ENCODE data around the gene CDC14A.
A peak's percentile ranks its signal among the peaks of the same experiment; 100 is the strongest.
"Not testable (repeated sequence)": the region's sequence is repeated elsewhere in the genome, so short reads cannot be mapped to it uniquely, and the experiment has no call there.

CDC14A gene

GRCh38 chr1:100352267-100353070 lies at the start of gene CDC14A:
TSS of gene CDC14A (plus strand) at chr1:100352506. CDS start at chr1:100352955, 449 bp downstream.
- peak; percentile 95 for DNase-seq (ENCODE audit: low spot score)

GRCh38 chr1:100302739-100303138 lies 49.6 kb upstream of the CDC14A start:
- DNase-seq (ENCODE audit: low spot score) = no peak

- no peak for DNase-seq (ENCODE audit: low spot score)
These were observed 48.1 kb upstream of the CDC14A start for GRCh38 chr1:100304227-100304626.

- DNase-seq (ENCODE audit: low spot score) = no peak
These were observed 47.4 kb upstream of the CDC14A start for GRCh38 chr1:100304921-100305320.

- DNase-seq (ENCODE audit: low spot score) = no peak
These were observed 46.4 kb upstream of the CDC14A start for GRCh38 chr1:100305954-100306353.

- no peak for DNase-seq (ENCODE audit: low spot score)
These were observed 45.5 kb upstream of the CDC14A start for GRCh38 chr1:100306735-100307313.

- no peak for DNase-seq (ENCODE audit: low spot score)
These were observed 43.5 kb upstream of the CDC14A start for GRCh38 chr1:100308777-100309176.

GRCh38 chr1:100309863-100310262 lies 42.4 kb upstream of the CDC14A start:
- DNase-seq (ENCODE audit: low spot score) = no peak

GRCh38 chr1:100313382-100313781 lies 38.9 kb upstream of the CDC14A start:
- DNase-seq (ENCODE audit: low spot score) = no peak

- DNase-seq (ENCODE audit: low spot score) = no peak
These were observed 35.7 kb upstream of the CDC14A start for GRCh38 chr1:100316622-100317021.

GRCh38 chr1:100320311-100321099 lies 31.8 kb upstream of the CDC14A start:
- DNase-seq (ENCODE audit: low spot score) = no peak

- no peak for DNase-seq (ENCODE audit: low spot score)
These were observed 31.2 kb upstream of the CDC14A start for GRCh38 chr1:100321100-100321493.

GRCh38 chr1:100321506-100321905 lies 30.8 kb upstream of the CDC14A start:
- no peak for DNase-seq (ENCODE audit: low spot score)

GRCh38 chr1:100322436-100323211 lies 29.7 kb upstream of the CDC14A start:
- no peak for DNase-seq (ENCODE audit: low spot score)

GRCh38 chr1:100323419-100324106 lies 28.7 kb upstream of the CDC14A start:
- DNase-seq (ENCODE audit: low spot score) = no peak

- no peak for DNase-seq (ENCODE audit: low spot score)
These were observed 26.6 kb upstream of the CDC14A start for GRCh38 chr1:100325415-100326324.

- not testable (repeated sequence) for DNase-seq (ENCODE audit: low spot score)
These were observed 26.0 kb upstream of the CDC14A start for GRCh38 chr1:100326325-100326670.

GRCh38 chr1:100328133-100328532 lies 24.2 kb upstream of the CDC14A start:
- DNase-seq (ENCODE audit: low spot score) = no peak

GRCh38 chr1:100331146-100331545 lies 21.2 kb upstream of the CDC14A start:
- not testable (repeated sequence) for DNase-seq (ENCODE audit: low spot score)

GRCh38 chr1:100332331-100332730 lies 20.0 kb upstream of the CDC14A start:
- no peak for DNase-seq (ENCODE audit: low spot score)
